NCI-H510A treated with DMSO at 0.1 percent for 48 hours (cell line): Measurements from ENCODE around the gene INSC.

ENCODE experiments used
- DNase-seq: peaks from one replicate; lab custom pipeline; 2025; lab: John Stamatoyannopoulos, UW

Gene INSC

GRCh38 chr11:15293975-15294620 lies 179.4 kb downstream of the INSC start:
- DNase-seq: no peak

- DNase-seq: no peak
Measured at GRCh38 chr11:15295695-15296094, 181.0 kb downstream of the INSC start.
